GM10266 (cell line): ENCODE results near the gene EOLA1.
"Not testable (repeated sequence)": the region's sequence is repeated elsewhere in the genome, so short reads cannot be mapped to it uniquely, and the experiment has no call there.

Experiments
- DNase-seq: peaks from one replicate; pipeline ENCODE4 v3.0.0; 2012; ENCODE audit errors: extremely low spot score
- CTCF ChIP-seq: IDR thresholded peaks from 2 replicates; pipeline ENCODE4 v1.5.1; 2012; ENCODE audit warnings: mild to moderate bottlenecking, low read depth; ENCODE audit not compliant: control insufficient read depth, insufficient read depth; ENCODE audit errors: missing control alignments

The EOLA1 gene

GRCh38 chrX:149541521-149542047 is 772 bp downstream of the EOLA1 start:
- no peak for DNase-seq

GRCh38 chrX:149545545-149546543 is 5.0 kb downstream of the EOLA1 start:
- not testable (repeated sequence) for DNase-seq

More at GRCh38 chrX:149541521-149542047, 772 bp downstream of the EOLA1 start:
- no peak for TF ChIP-seq CTCF

GRCh38 chrX:149546962-149547361 is 6.2 kb downstream of the EOLA1 start:
- DNase-seq = not testable (repeated sequence)

GRCh38 chrX:149547782-149548181 is 7.0 kb downstream of the EOLA1 start:
- not testable (repeated sequence) for DNase-seq

GRCh38 chrX:149549701-149550100 is 8.9 kb downstream of the EOLA1 start, which contains the start of gene HSFX3:
HSFX3 (minus strand) TSS chrX:149549924; CDS start chrX:149549852, 72 bp downstream.
- DNase-seq = not testable (repeated sequence)

- DNase-seq = not testable (repeated sequence)
Observed at GRCh38 chrX:149550454-149550853, 9.6 kb downstream of the EOLA1 start.

DNA sequence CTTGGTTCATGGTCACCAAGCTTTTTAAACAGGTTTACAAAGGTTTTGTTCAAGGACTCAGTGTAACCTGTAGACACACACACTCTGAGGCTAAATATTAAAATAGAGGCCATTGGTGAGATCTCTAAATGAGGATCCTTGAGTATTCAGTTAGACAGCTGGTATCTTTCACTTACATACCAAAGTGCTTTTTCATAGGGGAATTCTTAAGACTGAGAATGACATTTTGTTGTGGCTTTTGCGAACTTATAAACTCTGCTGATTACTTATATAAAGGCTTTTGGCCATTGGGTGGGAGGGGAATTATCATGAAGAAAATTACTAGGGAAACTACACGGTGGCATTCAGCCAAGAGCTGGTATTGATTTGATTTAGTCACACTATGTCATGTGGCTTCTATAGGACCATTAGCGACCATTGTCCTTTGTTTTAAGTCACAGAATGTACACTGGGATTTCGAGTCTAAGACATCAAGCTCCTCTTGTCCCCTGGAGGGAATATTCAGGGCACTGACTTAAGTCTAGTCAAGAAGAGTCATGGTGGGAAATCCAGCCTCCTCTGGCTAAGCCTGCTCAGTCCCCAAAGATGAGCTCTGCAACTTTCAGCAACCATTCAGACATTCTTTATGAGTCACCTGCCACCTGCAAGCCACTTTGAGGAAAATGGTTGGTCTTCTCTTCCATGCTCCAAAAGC is 10.6 kb downstream of the EOLA1 start:
- not testable (repeated sequence) for DNase-seq

- not testable (repeated sequence) for DNase-seq
Observed at GRCh38 chrX:149551939-149552248, 11.1 kb downstream of the EOLA1 start.

DNA sequence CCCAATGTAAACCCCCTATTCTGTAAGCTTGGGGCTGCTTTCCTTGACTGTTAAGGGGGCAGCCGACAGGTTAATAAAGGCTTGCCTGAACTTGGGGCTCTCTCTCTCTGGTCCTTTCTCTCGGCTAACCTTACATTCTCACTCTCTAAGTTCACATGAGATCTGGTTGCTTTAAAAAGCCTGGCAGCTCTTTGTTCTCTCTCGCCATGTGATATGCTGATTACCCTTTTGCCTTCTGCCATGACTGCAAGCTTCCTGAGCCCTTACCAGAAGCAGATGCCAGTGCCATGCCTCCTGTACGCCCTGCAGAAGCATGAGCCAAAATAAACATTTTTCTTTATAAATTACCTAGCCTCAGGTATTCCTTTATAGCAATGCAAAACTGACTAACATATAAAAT is 14.4 kb downstream of the EOLA1 start:
- DNase-seq = not testable (repeated sequence)

GRCh38 chrX:149563359-149563758 is 22.5 kb downstream of the EOLA1 start:
- DNase-seq = no peak
- TF ChIP-seq CTCF = no peak

GRCh38 chrX:149567621-149568417 is 27.0 kb downstream of the EOLA1 start:
- DNase-seq = no peak
- TF ChIP-seq CTCF = no peak
